Measurements from ENCODE around the gene PLXNC1.

The PLXNC1 gene

DNA sequence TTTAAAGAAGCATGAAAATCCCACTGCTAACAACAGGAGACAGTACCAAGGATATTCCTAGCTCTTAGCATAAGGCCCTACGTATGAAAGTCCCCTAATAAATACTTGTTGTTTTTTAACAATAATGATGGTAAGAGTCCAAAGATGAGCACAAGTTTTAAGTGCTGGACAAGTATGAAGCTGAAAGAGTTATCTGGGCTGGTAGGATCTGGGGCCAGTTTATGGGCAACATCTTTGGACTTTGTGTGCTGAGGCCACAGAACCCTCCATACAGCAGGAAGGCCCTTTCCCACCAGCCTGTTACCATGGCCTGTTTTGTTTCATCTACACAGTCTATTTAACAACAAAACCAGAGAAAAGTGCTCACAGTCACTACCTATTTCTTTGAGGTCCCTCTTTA, 12.5 kb upstream of the PLXNC1 start:
- DNase-seq = no peak

DNA sequence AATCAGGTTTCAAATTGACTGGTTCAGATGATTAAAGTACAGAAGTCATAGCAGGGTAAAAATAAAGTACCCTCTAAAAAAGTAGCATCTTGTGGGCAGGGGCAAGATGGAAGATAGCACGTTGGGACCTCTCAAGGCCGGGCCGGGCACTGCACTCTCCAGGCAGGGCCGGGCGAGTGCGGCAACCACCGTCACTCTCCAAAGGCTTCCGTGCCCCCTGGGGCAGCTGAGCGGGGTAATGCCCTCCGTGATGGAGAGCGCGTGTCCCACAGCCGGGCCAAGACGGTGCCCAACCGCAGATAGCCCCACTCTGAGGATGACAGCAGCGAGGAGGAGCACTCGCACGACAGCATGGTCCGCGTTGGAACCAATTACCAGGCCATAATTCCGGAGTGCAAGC, 8.6 kb upstream of the PLXNC1 start:
- no peak for DNase-seq

GRCh38 chr12:94140556-94140955, 7.8 kb upstream of the PLXNC1 start:
- DNase-seq = peak; percentile 21

GRCh38 chr12:94141004-94141764, 7.2 kb upstream of the PLXNC1 start:
- DNase-seq = no peak

DNA sequence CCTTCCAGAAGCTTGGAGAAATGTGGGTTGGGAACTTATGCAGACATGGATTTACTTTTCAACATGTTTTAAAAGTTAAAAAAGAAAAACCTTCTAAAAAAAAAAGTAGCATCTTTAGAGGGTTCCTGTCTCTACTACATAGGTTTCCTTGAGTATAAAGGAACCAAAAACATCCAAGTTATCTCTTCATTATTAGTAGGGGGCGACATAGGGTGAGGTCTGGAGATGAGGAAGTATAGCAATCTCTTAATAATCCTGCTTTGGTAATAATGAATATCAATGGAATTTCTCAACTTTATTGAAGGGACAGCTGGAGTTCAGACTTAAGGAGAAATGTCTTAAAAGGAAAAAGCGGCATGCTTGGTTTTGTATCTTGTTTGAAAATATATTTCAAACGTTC, 6.5 kb upstream of the PLXNC1 start:
- no peak for DNase-seq

DNA sequence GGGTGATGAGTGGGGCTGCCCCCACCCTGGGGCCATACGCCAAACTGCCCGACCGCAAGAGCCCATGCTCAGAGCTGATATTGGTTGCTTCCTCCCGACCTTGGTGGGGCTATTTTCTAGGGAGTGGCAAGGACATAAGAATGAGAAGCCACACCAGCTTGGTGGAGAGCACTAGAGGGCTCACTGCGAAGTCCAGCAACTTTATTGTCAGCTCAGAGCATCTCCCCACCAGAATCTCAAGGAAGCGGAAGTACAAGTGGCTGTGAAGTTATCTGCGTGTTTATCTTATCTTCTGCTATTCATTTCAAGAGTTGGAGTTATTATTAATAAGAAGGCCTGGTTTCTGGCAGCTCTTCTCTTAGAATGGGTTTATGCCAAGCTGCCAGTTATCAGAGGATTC, 4.9 kb upstream of the PLXNC1 start:
- DNase-seq = no peak

GRCh38 chr12:94143951-94144350, 4.4 kb upstream of the PLXNC1 start:
- DNase-seq = no peak

DNA sequence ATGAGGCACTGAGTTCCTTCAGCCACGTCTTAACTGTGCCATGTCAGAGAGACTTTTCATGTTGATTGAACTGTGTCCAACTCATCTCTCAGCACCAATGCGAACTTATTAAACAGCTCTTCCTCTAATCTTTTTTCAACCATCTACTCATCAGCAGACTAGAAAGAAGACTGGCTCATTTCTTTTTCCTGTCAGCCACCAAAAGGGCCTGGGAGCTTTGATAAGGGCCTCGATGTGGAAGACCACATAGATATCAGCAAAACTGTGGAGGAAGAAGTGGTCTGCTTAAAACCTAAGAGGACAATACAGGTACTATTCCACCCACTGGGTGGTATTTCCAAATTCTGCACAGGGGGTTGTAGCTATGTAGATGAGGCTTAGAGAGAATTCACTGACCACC, 3.6 kb upstream of the PLXNC1 start:
- no peak for DNase-seq

- DNase-seq = peak; percentile 37
Observed at GRCh38 chr12:94145191-94145983, 3.0 kb upstream of the PLXNC1 start.

GRCh38 chr12:94146166-94146936, 2.0 kb upstream of the PLXNC1 start:
- DNase-seq = no peak

DNA sequence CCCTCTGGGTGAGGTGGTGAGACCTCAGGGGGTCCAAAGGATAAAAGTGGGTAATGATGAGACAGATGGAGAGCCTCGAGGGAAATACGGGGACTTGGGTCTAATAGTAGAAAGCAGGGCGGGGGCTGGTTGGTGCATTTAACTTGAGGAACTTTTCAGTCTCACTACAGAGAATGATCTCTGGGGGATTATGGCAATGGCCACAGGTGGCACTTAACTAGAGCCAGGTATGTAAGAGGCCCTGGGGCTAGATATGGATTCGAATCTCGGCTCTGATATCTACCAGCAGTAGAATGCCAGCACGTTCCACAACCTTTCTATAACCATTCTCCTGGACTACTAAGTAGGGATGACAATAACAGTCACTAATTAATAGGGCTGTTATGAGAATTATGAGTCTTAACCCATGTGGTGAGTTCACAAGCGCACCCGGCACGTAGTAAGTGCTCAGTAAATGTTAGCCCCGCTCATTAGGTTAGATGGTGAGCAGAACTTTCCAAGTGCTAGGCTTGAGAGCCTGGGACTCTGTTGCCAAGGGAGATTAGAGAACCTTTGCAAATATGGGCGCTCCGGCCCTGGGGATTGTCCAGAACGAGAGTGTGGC, 888 bp upstream of the PLXNC1 start:
- DNase-seq = no peak

- no peak for DNase-seq
Observed at GRCh38 chr12:94148739-94149118, 352 bp downstream of the PLXNC1 start.

DNA sequence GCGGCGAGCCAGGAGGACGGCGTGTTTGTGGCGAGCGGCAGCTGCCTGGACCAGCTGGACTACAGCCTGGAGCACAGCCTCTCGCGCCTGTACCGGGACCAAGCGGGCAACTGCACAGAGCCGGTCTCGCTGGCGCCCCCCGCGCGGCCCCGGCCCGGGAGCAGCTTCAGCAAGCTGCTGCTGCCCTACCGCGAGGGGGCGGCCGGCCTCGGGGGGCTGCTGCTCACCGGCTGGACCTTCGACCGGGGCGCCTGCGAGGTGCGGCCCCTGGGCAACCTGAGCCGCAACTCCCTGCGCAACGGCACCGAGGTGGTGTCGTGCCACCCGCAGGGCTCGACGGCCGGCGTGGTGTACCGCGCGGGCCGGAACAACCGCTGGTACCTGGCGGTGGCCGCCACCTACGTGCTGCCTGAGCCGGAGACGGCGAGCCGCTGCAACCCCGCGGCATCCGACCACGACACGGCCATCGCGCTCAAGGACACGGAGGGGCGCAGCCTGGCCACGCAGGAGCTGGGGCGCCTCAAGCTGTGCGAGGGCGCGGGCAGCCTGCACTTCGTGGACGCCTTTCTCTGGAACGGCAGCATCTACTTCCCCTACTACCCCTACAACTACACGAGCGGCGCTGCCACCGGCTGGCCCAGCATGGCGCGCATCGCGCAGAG, 873 bp downstream of the PLXNC1 start:
- DNase-seq = peak; percentile 43

- DNase-seq = no peak
Observed at GRCh38 chr12:94149781-94150239, 1.4 kb downstream of the PLXNC1 start.

DNA sequence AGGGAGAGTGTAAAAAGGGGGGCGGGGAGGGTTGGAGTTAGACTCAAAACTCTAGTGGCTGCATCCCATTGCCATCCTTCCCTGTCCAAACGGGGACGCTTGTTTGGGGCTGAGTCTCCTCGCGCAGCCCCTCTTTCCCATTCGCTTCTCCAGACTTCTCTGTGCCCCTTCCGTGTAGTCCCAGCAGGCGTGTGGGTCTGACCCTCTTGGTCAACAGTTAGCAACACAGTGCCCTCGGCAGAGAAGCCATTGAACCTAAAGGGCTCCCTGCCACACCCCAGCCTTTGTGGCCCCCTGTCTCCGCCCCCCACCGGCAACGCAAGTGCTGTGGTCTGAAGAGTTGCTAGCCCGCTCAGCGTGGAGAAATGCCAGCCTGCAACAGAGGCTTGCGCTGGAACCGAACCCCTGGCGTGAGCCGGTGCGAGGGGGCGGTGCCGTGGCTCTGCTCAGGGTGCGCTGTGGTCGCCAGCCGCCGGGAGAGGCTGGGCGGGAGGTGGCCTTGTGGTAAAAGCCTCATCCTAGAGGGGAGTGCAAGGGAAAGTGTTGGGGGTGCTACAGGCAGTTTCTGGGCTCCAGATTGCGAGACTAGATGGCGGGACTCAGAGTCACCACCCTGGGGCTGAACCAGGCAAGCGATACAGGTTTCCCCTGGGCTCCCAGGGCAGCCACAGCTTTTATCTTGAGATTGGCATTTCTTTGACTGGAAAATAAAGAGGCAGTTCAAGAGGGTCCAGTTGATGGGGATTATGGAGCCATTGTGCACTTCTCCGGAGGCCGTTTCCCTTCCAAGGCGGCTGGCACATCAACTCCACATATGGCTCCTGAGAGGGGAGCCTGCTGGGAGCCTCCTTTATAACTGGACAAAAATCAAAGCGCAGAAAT, 2.1 kb downstream of the PLXNC1 start:
- DNase-seq = no peak

DNA sequence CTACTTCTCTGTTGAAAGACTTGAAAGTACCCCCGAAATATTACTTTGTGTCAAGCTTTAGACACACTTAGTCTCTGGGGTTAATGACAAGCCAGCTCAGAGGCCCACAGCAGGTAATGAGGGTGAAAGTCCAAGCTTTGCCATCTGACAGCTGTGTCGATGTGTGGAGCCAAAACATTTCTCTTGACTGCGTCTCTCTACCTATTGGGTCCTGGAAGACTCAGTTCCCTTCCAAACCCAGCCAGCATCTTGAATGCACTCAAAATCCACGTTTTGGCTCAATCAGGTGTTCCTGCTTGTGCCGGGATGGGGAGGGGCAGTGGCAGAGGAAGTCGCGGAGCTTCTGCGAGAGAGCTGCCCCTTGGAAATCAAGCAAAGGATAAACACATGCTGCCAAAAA, 3.2 kb downstream of the PLXNC1 start:
- no peak for DNase-seq

DNA sequence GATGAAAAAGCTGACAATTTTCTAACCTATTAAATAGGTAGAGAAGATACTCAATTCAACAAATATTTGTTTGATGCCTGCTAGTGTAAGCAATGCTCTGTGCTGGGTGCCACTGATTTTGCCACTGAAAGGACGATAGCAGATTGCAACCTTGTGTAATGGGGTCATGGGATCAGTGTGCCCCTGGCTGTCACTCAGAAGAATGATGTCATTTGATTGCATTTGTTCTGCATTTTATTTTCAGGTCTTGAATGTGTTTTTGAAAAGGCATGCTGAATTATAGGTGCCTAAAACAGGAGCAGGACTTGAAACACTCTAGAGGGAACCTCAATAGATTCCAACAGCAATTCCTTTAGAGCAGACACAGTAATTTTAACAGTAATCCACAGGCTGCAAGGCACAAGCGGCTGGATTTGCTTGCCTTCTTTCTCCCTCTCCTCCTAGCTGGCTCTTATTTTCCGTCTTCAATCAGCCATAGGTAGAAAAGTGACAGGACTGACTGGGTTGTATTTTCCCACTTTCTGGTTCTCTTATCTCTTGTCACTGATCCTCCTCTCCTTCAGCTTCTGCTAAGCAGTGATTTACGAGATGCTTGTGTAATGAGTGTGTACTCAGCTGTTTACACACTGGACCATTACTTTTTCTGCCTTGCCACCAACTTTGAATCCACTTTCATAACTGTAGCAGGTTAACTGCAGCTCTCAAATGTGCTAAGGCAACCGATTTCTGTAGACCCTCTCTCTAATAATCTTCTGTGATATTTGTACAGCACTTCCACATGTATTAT, 4.1 kb downstream of the PLXNC1 start:
- no peak for DNase-seq

- DNase-seq = no peak
Observed at GRCh38 chr12:94157181-94157580, 8.8 kb downstream of the PLXNC1 start.

GRCh38 chr12:94157981-94158411, 9.6 kb downstream of the PLXNC1 start:
- no peak for DNase-seq

DNA sequence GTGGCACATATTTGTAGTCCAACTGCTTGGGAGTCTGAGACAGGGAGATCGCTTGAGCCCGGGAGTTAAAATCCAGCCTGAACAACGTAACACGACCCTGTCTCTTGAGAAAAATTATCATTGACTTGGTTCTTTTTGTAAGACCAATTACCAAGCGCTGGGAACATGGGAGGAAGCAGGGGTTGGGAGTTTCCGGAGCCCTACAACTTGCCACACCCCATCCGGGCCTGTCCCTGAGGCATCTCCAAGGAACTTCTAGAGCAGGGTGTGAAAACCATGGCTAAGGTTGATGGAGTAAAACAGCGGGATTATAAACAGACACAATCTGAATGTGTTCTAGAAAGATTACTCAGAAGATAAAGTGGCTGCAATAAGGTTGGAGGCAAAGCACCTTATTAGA, 10.3 kb downstream of the PLXNC1 start:
- no peak for DNase-seq

- no peak for DNase-seq
Observed at GRCh38 chr12:94162108-94162507, 13.7 kb downstream of the PLXNC1 start.
